ENCODE measurements around the gene CCRL2.
"Not testable (repeated sequence)": the region's sequence is repeated elsewhere in the genome, so short reads cannot be mapped to it uniquely, and the experiment has no call there.

Gene CCRL2

DNA sequence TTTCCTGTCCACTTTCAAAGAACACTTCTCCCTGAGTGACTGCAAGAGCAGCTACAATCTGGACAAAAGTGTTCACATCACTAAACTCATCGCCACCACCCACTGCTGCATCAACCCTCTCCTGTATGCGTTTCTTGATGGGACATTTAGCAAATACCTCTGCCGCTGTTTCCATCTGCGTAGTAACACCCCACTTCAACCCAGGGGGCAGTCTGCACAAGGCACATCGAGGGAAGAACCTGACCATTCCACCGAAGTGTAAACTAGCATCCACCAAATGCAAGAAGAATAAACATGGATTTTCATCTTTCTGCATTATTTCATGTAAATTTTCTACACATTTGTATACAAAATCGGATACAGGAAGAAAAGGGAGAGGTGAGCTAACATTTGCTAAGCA, 1.8 kb downstream of the CCRL2 start:
- no peak for DNase-seq (ENCODE audit: low spot score in 2 of 2)
- H3K9me3 Mint-ChIP-seq, result no peaks in the 10 kb centered on the region
- no peak overlapping the region for H3K27ac Mint-ChIP-seq
- peaks cover 30% of the 10 kb centered on the region for H3K4me1 Mint-ChIP-seq
- ATAC-seq, result no peak
- H3K4me3 Mint-ChIP-seq, result no peak overlapping the region
- H3K36me3 Mint-ChIP-seq, result peaks cover 6% of the 10 kb centered on the region

DNA sequence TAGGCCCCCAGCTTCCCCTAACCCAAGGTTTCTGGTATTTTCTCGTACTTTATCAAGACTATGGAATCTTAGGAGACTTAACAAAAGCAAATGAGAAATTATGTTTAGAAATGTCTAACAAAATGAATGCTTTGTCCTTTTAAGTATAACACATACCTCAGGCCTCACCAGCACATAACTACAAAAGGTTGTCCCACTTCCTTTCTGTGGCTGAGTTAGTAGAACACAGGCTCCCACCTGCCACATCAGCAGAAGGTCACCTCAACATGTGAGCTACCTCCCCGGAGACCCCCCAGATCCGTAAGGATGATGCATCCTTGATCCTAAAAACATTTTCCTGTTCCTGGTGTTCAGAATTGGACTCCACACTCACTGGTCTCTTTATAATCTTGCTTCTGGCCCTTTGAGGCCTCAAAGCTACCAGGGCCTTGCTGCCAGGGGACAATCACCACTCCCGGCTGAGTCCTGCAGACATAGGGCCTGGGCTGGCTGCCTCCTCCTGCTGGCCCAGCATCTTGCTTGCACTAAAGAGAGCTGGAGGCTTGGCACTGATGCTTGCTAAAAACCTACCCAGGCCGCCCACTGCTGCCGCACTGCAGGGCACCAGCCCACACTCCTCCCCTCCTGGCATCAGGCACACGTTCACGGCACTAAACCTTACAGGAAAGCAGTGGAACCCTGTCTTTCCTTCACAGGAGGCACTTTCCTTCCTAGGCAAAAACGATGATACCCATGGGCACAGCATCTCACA, 2.9 kb downstream of the CCRL2 start:
- no peak for ATAC-seq
- H3K36me3 Mint-ChIP-seq, result peaks cover 6% of the 10 kb centered on the region
- DNase-seq (ENCODE audit: low spot score in 2 of 2), result no peak
- no peak overlapping the region for H3K4me3 Mint-ChIP-seq
- H3K4me1 Mint-ChIP-seq, result peaks cover 30% of the 10 kb centered on the region
- H3K27ac Mint-ChIP-seq, result no peak overlapping the region
- H3K9me3 Mint-ChIP-seq, result no peaks in the 10 kb centered on the region

DNA sequence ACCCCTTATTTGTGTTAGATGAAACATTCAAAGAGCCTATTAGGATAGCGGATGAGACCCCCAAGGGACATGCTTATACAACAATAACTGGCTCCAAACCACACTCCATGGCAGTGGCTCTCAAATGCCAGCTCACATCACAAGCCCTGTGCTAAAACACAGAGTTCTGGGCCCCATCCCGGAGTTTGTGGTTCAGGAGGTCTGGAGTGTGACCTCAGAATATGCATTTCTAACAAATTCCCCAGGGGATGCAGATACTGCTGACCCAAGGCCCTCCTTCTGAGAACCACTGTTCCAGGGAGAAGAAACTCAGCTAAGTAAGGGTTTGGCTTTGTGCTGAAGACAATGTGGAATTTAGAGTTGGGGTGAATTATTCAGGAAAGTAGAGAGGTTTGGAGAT, 3.6 kb downstream of the CCRL2 start:
- no peak overlapping the region for H3K27ac Mint-ChIP-seq
- H3K36me3 Mint-ChIP-seq, result peaks cover 6% of the 10 kb centered on the region
- H3K4me1 Mint-ChIP-seq, result peaks cover 30% of the 10 kb centered on the region
- H3K4me3 Mint-ChIP-seq, result no peak overlapping the region
- H3K9me3 Mint-ChIP-seq, result no peaks in the 10 kb centered on the region
- DNase-seq (ENCODE audit: low spot score in 2 of 2) (no peak), ATAC-seq (no peak)

DNA sequence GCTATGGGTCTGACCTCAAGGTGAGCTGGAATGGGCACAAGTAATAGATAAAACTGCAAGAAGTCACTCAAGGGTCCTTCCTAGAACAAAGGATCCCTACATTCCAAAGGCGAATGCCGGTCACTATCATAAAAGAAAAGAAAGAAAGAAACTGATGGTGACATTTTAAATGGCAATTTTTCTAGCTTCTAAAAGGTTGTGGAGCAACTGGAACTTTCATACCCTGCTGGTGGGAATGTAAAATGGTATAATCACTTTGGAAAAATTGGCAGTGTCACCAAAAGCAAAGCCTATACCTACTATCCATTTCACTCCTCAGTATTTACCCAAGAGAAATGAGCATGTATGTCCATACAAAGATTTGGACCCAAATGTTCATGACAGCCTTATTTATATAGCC, 4.2 kb downstream of the CCRL2 start:
- Mint-ChIP-seq H3K9me3 (no peaks in the 10 kb centered on the region), H3K36me3 (peaks cover 6% of the 10 kb centered on the region), H3K4me1 (peaks cover 29% of the 10 kb centered on the region), H3K4me3 (no peak overlapping the region), H3K27ac (no peak overlapping the region)
- ATAC-seq (no peak), DNase-seq (ENCODE audit: low spot score in 2 of 2) (no peak)

DNA sequence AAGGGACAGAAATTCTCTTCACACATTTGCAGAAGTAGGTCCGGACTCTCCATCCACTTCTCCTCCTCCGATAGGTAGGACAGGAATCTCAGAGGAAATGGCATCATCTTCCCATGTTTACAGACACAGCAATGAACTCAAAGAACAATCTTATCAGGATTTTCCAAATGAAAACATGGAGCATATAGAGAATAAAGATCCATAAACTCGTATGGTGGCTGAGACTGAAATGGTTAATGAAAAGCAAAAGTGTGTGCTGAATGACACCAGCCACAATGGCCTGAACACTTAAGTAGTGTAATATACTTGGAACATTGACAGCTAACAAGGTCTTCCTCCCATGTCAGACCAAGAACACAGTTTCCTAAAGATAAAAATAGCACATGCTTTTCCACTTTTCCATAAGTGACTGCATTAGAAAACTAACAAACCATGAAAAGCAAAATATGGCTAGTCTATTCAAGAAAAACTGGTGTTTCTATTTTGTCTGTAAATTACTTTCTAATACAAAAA, 5.8 kb downstream of the CCRL2 start:
- H3K27ac Mint-ChIP-seq, result no peak overlapping the region
- ATAC-seq, result no peak
- peaks cover 14% of the 10 kb centered on the region for H3K4me1 Mint-ChIP-seq
- DNase-seq (ENCODE audit: low spot score in 2 of 2), result no peak
- peaks cover 6% of the 10 kb centered on the region for H3K36me3 Mint-ChIP-seq
- no peak overlapping the region for H3K4me3 Mint-ChIP-seq
- no peaks in the 10 kb centered on the region for H3K9me3 Mint-ChIP-seq

DNA sequence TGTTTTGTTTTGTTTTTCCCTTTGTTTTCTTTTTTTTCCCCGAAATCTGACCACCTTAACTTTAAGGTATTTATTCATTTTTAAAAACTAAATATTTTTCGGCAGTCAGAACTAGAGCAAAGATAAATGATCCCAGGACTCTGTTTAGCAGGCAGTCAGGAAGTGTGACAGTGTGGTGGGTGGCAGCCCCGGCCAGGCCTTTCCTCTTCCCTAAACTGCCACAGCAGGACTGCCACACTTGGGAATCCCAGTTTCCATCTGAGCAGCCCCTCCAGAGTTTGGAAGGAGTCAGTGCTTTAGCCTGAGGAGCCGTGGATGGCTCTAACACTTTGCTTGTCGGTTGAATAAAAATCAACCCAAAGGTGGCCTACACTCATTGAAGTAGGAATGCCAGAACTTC, 6.9 kb downstream of the CCRL2 start:
- no peak for ATAC-seq
- Mint-ChIP-seq H3K9me3 (no peaks in the 10 kb centered on the region), H3K4me1 (peaks cover 8% of the 10 kb centered on the region), H3K4me3 (no peak overlapping the region), H3K27ac (no peak overlapping the region), H3K36me3 (peaks cover 2% of the 10 kb centered on the region)
- no peak for DNase-seq (ENCODE audit: low spot score in 2 of 2)

DNA sequence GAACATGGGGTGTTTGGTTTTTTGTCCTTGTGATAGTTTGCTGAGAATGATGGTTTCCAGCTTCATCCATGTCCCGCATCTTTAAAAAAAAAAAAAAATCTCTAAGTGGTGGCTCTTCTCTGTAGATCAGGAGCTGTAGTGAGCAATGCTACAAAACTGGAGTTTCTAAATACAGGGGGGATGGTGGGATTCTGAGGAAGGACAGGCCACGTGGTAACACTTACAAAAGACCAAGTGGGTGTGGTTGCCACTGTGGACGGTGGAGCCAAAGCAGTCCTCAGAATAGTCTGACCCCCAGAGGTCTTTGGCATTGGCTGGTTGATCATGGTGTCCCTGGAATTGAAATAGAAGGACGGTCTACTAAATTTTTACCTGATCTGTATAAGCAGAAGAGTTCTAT, 7.7 kb downstream of the CCRL2 start:
- Mint-ChIP-seq H3K4me1 (peaks cover 5% of the 10 kb centered on the region), H3K4me3 (no peak overlapping the region), H3K9me3 (no peaks in the 10 kb centered on the region), H3K36me3 (no peaks in the 10 kb centered on the region), H3K27ac (no peak overlapping the region)
- no peak for ATAC-seq
- DNase-seq (ENCODE audit: low spot score in 2 of 2), result no peak

DNA sequence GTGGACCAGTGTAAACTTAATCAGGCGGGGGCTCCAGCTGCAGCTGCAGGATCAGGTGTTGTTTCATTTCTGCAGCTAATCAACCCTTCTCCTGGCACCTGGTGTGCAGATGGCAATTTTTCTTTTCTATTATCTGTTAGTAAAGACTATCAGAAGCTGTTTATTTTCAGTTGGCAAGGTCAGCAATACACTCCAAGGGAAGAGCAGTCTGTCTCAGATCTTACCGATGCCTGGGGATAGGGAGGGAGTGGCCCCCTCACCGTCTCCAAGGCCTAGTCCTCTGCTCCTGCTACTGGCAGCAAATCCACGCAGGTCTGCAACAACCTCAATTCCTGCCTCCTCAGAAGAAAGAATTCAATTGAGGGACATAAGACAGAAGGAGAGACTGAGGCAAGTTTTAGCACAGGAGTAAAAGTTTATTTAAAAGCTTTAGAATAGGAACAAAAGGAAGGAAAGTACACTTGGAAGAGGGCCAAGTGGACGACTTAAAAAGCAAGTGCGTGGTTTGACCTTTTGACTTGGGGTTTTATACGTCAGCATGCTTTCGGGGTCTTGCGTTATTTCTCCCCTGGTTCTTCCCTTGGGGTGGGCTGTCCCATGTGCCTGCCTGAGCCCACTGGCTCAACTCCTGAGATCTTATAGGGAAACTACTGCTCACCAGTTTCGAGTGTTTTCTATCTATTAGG, 9.2 kb downstream of the CCRL2 start:
- H3K27ac Mint-ChIP-seq, result no peak overlapping the region
- H3K4me1 Mint-ChIP-seq, result no peaks in the 10 kb centered on the region
- H3K4me3 Mint-ChIP-seq, result no peak overlapping the region
- H3K9me3 Mint-ChIP-seq, result no peaks in the 10 kb centered on the region
- no peak for ATAC-seq
- no peak for DNase-seq (ENCODE audit: low spot score in 2 of 2)
- H3K36me3 Mint-ChIP-seq, result no peaks in the 10 kb centered on the region

DNA sequence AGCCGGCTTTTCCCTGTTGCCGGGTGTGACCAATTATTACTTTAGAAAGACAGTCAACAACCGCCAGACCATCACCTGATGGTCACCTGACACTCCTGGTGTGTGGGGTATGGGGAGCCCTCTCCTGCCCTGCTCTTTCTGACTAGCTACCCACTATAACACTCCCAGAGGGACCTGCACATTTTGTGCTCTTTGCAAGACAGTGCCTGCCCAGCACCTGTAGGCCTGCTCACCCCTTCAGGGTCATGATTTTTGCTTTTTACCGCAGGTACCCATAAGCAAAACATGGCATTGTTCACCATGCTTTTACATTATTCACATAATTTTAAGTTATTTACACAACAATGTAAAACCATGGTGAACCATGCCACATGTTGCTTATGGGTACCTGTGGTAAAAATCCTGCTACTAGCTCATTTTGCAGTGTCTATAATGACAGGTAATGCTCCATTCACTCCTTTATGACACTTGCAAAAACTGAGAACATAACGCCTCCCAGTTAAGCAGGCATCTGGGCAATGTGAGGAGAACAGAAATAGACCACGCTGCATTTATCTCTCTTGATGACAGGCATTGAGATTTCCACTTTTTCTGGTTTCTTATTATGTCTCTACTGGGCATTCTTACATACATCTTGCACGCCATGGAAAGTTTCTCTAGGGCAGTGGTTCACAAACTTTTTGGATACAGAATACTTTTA, 9.9 kb downstream of the CCRL2 start:
- Mint-ChIP-seq H3K4me3 (no peak overlapping the region), H3K4me1 (no peaks in the 10 kb centered on the region), H3K27ac (no peak overlapping the region), H3K36me3 (no peaks in the 10 kb centered on the region), H3K9me3 (no peaks in the 10 kb centered on the region)
- no peak for DNase-seq (ENCODE audit: low spot score in 2 of 2)
- ATAC-seq, result no peak

DNA sequence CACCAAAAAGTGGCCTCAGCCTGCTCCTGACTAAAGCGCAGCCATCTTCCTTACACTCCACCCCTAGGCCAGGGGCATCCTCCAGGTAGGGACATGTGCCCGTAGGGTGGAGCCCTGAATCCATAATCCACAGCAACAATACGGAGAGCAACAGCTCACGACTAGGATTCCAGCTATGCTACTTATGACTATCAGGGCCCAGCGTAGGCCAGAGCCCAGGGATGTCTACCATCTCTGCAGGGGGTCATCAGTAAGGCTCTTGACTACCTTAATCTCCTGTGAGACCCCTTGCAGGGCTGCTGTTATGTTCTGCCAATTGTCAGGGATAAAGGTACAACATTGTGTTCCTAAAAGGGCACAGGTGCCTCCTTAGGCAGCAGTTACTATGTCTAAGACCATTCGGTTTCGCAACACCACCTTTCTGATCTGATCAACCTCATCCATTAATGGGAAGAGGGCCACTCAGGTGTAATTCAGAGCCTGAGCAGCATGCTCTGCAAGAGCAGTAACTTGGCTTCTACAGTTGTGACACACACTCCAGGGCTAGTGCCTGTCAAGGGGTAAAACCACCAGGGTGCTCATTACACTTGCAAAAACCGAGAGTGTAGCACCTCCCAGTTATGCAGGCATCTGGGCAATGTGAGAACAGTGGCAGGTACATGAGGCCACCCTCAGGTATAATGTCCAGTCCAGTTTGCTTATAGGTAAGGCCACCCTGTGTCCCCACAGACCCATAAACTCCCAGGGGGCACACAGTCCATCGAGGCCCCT, 11.0 kb downstream of the CCRL2 start:
- DNase-seq (ENCODE audit: low spot score in 2 of 2) (no peak), ATAC-seq (no peak)
- Mint-ChIP-seq H3K9me3 (no peaks in the 10 kb centered on the region), H3K4me3 (no peak overlapping the region), H3K27ac (no peak overlapping the region), H3K4me1 (no peaks in the 10 kb centered on the region), H3K36me3 (no peaks in the 10 kb centered on the region)

DNA sequence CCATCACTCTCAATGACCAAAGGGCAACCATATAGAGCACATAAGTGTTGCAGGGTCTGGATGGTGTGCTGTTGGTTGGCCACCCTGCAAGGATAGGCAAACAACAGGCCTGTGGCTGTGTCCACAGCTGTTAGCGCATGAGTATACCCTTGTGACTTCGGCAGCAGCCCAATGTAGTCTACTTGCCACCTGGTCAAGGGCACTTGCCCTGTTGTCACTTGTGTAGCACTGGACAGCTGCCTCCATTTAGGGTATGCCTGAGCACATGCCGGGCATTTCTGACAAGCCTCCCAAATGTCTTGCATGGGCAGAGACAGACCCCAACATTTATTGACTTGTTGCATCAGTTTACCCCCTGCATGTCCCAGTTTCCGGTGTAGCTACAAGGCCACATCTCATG, 12.8 kb downstream of the CCRL2 start:
- ATAC-seq, result no peak
- H3K27ac Mint-ChIP-seq, result no peak overlapping the region
- no peaks in the 10 kb centered on the region for H3K36me3 Mint-ChIP-seq
- DNase-seq (ENCODE audit: low spot score in 2 of 2), result no peak
- H3K4me1 Mint-ChIP-seq, result no peaks in the 10 kb centered on the region
- no peak overlapping the region for H3K4me3 Mint-ChIP-seq
- no peaks in the 10 kb centered on the region for H3K9me3 Mint-ChIP-seq

DNA sequence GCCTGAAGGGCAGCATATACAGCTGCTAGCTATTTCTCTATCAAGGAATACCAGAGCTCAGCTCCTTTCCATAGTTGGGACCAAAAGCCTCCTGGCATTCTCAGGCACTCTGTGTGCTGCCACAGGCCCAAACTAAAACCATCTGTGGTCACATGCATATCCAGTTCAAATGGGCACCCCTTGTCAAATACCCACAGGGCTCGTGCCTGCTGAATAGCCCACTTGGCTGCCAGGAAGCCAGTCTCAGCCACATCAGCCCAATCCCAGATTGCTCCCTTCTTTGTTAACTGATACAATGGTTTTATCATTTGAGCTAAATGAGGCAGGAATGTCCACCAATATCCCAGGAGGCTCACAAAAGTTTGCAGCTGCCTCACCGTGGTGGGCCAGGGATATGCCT, 13.9 kb downstream of the CCRL2 start:
- no peaks in the 10 kb centered on the region for H3K36me3 Mint-ChIP-seq
- no peak for ATAC-seq

DNA sequence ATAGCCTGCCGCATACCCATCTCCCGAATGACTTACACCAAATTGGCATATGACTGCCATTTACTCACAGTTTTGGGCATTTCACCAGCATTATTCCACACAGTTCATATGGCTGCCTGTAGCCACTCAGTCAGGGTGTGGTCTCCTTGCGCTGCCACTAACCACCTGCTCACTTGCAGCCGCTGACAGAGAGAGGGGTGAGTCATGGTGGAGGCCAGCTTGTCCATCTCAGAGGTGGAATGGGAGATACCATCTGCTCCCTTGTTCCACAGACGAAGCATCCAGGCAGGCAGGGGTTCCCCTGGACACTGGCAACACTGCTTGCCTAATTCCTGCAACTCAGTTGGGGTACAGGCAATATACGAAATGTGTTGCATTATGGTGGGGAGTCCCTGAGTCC, 15.6 kb downstream of the CCRL2 start:
- DNase-seq (ENCODE audit: low spot score in 2 of 2), result no peak
- H3K9me3 Mint-ChIP-seq, result no peaks in the 10 kb centered on the region
- no peak overlapping the region for H3K27ac Mint-ChIP-seq
- peaks cover 11% of the 10 kb centered on the region for H3K4me1 Mint-ChIP-seq
- H3K4me3 Mint-ChIP-seq, result no peak overlapping the region
- H3K36me3 Mint-ChIP-seq, result no peaks in the 10 kb centered on the region
- no peak for ATAC-seq

More for the DNA sequence above, 13.9 kb downstream of the CCRL2 start:
- Mint-ChIP-seq H3K4me3 (no peak overlapping the region), H3K9me3 (no peaks in the 10 kb centered on the region), H3K27ac (no peak overlapping the region), H3K4me1 (peaks cover under 1% of the 10 kb centered on the region)
- DNase-seq (ENCODE audit: low spot score in 2 of 2), result no peak

DNA sequence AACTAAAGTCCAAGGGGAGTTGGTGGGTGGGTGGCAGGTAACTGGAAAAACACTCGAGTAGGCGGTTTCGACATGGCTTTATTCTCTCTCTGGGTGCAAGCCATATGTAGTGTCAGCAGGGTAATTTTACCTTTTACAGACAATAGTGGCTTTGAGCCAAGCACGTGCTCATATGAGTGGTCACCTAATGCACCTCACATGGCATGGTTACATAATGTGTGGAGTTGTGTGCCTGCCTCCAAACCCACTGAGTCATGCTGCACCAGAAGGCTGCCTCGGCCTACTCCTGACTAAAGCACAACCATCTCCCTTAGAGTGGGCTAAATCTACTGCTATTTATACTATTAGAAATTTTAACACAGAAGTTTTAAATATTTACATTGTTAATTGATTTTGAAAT, 16.5 kb downstream of the CCRL2 start:
- ATAC-seq (no peak), DNase-seq (ENCODE audit: low spot score in 2 of 2) (no peak)
- Mint-ChIP-seq H3K36me3 (no peaks in the 10 kb centered on the region), H3K9me3 (no peaks in the 10 kb centered on the region), H3K4me1 (peaks cover 11% of the 10 kb centered on the region), H3K27ac (no peak overlapping the region), H3K4me3 (no peak overlapping the region)

DNA sequence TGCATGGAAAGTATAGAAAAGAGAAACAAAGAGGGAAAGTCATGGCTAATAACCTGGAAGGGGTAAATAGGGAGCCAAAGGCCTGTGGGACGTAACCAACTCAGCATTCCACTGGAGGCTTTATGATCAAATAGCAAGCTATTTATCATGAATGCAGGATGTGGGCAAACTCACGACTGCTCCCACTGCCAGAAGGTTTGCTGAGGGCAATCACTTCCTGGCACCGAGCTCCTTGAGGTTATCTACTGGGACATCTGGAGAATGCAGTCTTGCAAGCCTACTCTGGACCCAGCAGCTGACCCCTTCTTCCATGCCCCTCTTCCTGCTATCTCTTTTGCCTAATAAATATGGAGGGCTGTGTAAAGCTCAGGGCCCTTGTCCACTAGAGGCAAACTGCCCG, 19.4 kb downstream of the CCRL2 start:
- not testable (repeated sequence) for H3K27ac Mint-ChIP-seq; H3K36me3 Mint-ChIP-seq; DNase-seq (ENCODE audit: low spot score in 2 of 2); ATAC-seq; H3K9me3 Mint-ChIP-seq; H3K4me3 Mint-ChIP-seq
- peaks cover 11% of the 10 kb centered on the region for H3K4me1 Mint-ChIP-seq
